Measurements from ENCODE around the gene KIAA1671.

The KIAA1671 gene

GRCh38 chr22:25014896-25015755 lies 62.6 kb downstream of the KIAA1671 start:
- DNase-seq (ENCODE audit: low read depth in 2 of 2) = no peak

GRCh38 chr22:25016311-25016710 lies 63.8 kb downstream of the KIAA1671 start:
- no peak for DNase-seq (ENCODE audit: low read depth in 2 of 2)

GRCh38 chr22:25018009-25018408 lies 65.5 kb downstream of the KIAA1671 start:
- no peak for DNase-seq (ENCODE audit: low read depth in 2 of 2)

GRCh38 chr22:25019427-25020184 lies 67.1 kb downstream of the KIAA1671 start:
- no peak for DNase-seq (ENCODE audit: low read depth in 2 of 2)

GRCh38 chr22:25021409-25021808 lies 68.9 kb downstream of the KIAA1671 start:
- DNase-seq (ENCODE audit: low read depth in 2 of 2) = no peak

- no peak for DNase-seq (ENCODE audit: low read depth in 2 of 2)
Measured at GRCh38 chr22:25021976-25022711, 69.6 kb downstream of the KIAA1671 start.

- DNase-seq (ENCODE audit: low read depth in 2 of 2) = no peak
Measured at GRCh38 chr22:25023879-25024278, 71.4 kb downstream of the KIAA1671 start.

- DNase-seq (ENCODE audit: low read depth in 2 of 2) = no peak
Measured at GRCh38 chr22:25024895-25025294, 72.4 kb downstream of the KIAA1671 start.

- no peak for DNase-seq (ENCODE audit: low read depth in 2 of 2)
Measured at GRCh38 chr22:25025491-25026400, 73.2 kb downstream of the KIAA1671 start.

GRCh38 chr22:25027043-25027906 lies 74.8 kb downstream of the KIAA1671 start:
- no peak for DNase-seq (ENCODE audit: low read depth in 2 of 2)

- no peak for DNase-seq (ENCODE audit: low read depth in 2 of 2)
Measured at GRCh38 chr22:25027959-25028840, 75.7 kb downstream of the KIAA1671 start.

GRCh38 chr22:25028841-25029141 lies 76.3 kb downstream of the KIAA1671 start:
- no peak for DNase-seq (ENCODE audit: low read depth in 2 of 2)

GRCh38 chr22:25029181-25029580 lies 76.7 kb downstream of the KIAA1671 start:
- DNase-seq (ENCODE audit: low read depth in 2 of 2) = no peak

GRCh38 chr22:25030636-25031035 lies 78.1 kb downstream of the KIAA1671 start:
- no peak for DNase-seq (ENCODE audit: low read depth in 2 of 2)

- DNase-seq (ENCODE audit: low read depth in 2 of 2) = no peak
Measured at GRCh38 chr22:25032066-25032465, 79.5 kb downstream of the KIAA1671 start.

- no peak for DNase-seq (ENCODE audit: low read depth in 2 of 2)
Measured at GRCh38 chr22:25035715-25036114, 83.2 kb downstream of the KIAA1671 start.

- DNase-seq (ENCODE audit: low read depth in 2 of 2) = no peak
Measured at GRCh38 chr22:25038239-25038638, 85.7 kb downstream of the KIAA1671 start.

GRCh38 chr22:25038771-25039170 lies 86.3 kb downstream of the KIAA1671 start:
- DNase-seq (ENCODE audit: low read depth in 2 of 2) = no peak

- no peak for DNase-seq (ENCODE audit: low read depth in 2 of 2)
Measured at GRCh38 chr22:25039255-25039654, 86.7 kb downstream of the KIAA1671 start.
